ENCODE data around the gene SENP3. TPM values are rescaled to one million over a fixed set of nuclear protein-coding genes. Genes with fewer than 3 reads are reported as not detected.

The SENP3 gene
- total and polyA plus RNA-seq, 2 of the 13 experiments (the other 11 are each of a cell fraction or from before 2014, with no cell fraction given): 55.8 to 75.4 TPM

DNA sequence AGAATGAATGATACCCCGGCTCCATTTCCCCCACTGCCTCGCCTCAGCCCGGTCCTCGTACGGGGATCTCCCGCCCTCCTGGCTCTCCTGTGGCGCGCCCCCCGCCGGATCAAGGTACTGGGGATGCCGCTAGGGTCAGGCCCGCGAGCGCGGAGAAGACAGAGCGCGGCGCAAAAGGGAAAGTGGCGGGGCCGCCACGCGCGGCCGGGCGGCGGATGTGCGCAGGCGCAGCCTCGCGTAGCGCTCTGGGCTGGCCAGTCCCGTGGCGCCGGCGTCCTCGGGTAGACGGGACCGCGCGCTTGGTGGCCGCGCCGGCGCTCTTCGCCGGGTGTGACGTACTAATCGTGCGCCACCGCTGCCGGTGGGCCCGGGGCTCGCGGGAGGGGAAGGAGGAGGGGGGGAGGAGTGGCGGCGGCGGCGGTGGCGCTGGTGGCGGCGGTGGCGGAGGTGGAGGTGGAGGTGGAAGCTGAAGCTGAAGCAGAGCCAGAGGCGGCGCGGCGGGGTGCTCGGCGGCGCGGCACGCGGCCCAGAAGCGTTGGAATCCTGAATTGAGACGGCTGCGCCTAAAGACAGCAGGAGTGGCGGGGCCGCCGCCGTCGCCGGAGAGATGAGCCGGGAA is at the start of gene SENP3 (continued):
- TF ChIP-seq, protein P1, sequence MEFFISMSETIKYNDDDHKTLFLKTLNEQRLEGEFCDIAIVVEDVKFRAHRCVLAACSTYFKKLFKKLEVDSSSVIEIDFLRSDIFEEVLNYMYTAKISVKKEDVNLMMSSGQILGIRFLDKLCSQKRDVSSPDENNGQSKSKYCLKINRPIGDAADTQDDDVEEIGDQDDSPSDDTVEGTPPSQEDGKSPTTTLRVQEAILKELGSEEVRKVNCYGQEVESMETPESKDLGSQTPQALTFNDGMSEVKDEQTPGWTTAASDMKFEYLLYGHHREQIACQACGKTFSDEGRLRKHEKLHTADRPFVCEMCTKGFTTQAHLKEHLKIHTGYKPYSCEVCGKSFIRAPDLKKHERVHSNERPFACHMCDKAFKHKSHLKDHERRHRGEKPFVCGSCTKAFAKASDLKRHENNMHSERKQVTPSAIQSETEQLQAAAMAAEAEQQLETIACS (CRISPR knock-in tag; IDR thresholded peaks at IDR 0.05): peak; percentile 73; the same call in 1 of the 2 replicates
- no peak for TF ChIP-seq RBM39 (IDR thresholded peaks at IDR 0.05; ENCODE audit: low read depth, low read length, poor library complexity, severe bottlenecking)
- no peak for TF ChIP-seq NCOR1 (IDR thresholded peaks at IDR 0.05; ENCODE audit: borderline replicate concordance, low read length)
- peak; percentile 84 for TF ChIP-seq RBFOX2 (IDR thresholded peaks at IDR 0.05; ENCODE audit: low read depth, low read length)
- TF ChIP-seq ZNF205 (CRISPR knock-in tag; IDR thresholded peaks at IDR 0.05): no peak
- TF ChIP-seq, protein P2, sequence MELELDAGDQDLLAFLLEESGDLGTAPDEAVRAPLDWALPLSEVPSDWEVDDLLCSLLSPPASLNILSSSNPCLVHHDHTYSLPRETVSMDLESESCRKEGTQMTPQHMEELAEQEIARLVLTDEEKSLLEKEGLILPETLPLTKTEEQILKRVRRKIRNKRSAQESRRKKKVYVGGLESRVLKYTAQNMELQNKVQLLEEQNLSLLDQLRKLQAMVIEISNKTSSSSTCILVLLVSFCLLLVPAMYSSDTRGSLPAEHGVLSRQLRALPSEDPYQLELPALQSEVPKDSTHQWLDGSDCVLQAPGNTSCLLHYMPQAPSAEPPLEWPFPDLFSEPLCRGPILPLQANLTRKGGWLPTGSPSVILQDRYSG (CRISPR knock-in tag; IDR thresholded peaks at IDR 0.05): peak; percentile 80; the same call in 1 of the 2 replicates
- no peak for TF ChIP-seq STAT5B (CRISPR knock-in tag; IDR thresholded peaks at IDR 0.05)
- no peak for TF ChIP-seq ZNF841 (CRISPR knock-in tag; IDR thresholded peaks at IDR 0.05; ENCODE audit: borderline replicate concordance)
- TF ChIP-seq ELF3 (CRISPR knock-in tag; IDR thresholded peaks at IDR 0.05): no peak
- TF ChIP-seq, protein P3, sequence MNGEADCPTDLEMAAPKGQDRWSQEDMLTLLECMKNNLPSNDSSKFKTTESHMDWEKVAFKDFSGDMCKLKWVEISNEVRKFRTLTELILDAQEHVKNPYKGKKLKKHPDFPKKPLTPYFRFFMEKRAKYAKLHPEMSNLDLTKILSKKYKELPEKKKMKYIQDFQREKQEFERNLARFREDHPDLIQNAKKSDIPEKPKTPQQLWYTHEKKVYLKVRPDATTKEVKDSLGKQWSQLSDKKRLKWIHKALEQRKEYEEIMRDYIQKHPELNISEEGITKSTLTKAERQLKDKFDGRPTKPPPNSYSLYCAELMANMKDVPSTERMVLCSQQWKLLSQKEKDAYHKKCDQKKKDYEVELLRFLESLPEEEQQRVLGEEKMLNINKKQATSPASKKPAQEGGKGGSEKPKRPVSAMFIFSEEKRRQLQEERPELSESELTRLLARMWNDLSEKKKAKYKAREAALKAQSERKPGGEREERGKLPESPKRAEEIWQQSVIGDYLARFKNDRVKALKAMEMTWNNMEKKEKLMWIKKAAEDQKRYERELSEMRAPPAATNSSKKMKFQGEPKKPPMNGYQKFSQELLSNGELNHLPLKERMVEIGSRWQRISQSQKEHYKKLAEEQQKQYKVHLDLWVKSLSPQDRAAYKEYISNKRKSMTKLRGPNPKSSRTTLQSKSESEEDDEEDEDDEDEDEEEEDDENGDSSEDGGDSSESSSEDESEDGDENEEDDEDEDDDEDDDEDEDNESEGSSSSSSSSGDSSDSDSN (CRISPR knock-in tag; IDR thresholded peaks at IDR 0.05): no peak; the same call in 1 of the 2 replicates
- 0 out of 2 replicates have a peak, but pooled peaks have one; percentile 48 for TF ChIP-seq ATAD3A (CRISPR knock-in tag; IDR thresholded peaks at IDR 0.05)
- no peak for TF ChIP-seq ZNF180 (CRISPR knock-in tag; IDR thresholded peaks at IDR 0.05; ENCODE audit: borderline replicate concordance, low read depth)
- TF ChIP-seq, protein P4, sequence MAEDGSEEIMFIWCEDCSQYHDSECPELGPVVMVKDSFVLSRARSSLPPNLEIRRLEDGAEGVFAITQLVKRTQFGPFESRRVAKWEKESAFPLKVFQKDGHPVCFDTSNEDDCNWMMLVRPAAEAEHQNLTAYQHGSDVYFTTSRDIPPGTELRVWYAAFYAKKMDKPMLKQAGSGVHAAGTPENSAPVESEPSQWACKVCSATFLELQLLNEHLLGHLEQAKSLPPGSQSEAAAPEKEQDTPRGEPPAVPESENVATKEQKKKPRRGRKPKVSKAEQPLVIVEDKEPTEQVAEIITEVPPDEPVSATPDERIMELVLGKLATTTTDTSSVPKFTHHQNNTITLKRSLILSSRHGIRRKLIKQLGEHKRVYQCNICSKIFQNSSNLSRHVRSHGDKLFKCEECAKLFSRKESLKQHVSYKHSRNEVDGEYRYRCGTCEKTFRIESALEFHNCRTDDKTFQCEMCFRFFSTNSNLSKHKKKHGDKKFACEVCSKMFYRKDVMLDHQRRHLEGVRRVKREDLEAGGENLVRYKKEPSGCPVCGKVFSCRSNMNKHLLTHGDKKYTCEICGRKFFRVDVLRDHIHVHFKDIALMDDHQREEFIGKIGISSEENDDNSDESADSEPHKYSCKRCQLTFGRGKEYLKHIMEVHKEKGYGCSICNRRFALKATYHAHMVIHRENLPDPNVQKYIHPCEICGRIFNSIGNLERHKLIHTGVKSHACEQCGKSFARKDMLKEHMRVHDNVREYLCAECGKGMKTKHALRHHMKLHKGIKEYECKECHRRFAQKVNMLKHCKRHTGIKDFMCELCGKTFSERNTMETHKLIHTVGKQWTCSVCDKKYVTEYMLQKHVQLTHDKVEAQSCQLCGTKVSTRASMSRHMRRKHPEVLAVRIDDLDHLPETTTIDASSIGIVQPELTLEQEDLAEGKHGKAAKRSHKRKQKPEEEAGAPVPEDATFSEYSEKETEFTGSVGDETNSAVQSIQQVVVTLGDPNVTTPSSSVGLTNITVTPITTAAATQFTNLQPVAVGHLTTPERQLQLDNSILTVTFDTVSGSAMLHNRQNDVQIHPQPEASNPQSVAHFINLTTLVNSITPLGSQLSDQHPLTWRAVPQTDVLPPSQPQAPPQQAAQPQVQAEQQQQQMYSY (CRISPR knock-in tag; IDR thresholded peaks at IDR 0.05): no peak
- TF ChIP-seq, protein P5, sequence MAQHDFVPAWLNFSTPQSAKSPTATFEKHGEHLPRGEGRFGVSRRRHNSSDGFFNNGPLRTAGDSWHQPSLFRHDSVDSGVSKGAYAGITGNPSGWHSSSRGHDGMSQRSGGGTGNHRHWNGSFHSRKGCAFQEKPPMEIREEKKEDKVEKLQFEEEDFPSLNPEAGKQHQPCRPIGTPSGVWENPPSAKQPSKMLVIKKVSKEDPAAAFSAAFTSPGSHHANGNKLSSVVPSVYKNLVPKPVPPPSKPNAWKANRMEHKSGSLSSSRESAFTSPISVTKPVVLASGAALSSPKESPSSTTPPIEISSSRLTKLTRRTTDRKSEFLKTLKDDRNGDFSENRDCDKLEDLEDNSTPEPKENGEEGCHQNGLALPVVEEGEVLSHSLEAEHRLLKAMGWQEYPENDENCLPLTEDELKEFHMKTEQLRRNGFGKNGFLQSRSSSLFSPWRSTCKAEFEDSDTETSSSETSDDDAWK (CRISPR knock-in tag; IDR thresholded peaks at IDR 0.05): no peak
- TF ChIP-seq, protein P6, sequence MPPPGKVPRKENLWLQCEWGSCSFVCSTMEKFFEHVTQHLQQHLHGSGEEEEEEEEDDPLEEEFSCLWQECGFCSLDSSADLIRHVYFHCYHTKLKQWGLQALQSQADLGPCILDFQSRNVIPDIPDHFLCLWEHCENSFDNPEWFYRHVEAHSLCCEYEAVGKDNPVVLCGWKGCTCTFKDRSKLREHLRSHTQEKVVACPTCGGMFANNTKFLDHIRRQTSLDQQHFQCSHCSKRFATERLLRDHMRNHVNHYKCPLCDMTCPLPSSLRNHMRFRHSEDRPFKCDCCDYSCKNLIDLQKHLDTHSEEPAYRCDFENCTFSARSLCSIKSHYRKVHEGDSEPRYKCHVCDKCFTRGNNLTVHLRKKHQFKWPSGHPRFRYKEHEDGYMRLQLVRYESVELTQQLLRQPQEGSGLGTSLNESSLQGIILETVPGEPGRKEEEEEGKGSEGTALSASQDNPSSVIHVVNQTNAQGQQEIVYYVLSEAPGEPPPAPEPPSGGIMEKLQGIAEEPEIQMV (CRISPR knock-in tag; IDR thresholded peaks at IDR 0.05; ENCODE audit: low read depth): peak; percentile 60; the same call in 1 of the 2 replicates
- TF ChIP-seq TGIF2 (CRISPR knock-in tag; IDR thresholded peaks at IDR 0.05): no peak
